ENCODE data around the gene ITPRID2.
"Not testable (repeated sequence)": the region's sequence is repeated elsewhere in the genome, so short reads cannot be mapped to it uniquely, and the experiment has no call there.

The ITPRID2 gene

GRCh38 chr2:181918188-181918587 is 26.7 kb downstream of the ITPRID2 start:
- no peak for DNase-seq

GRCh38 chr2:181923121-181923520 is 31.6 kb downstream of the ITPRID2 start:
- no peak for DNase-seq

- DNase-seq: no peak
Measured at GRCh38 chr2:181924336-181924735, 32.8 kb downstream of the ITPRID2 start.

GRCh38 chr2:181934694-181935093 is 43.2 kb downstream of the ITPRID2 start:
- no peak for DNase-seq

- no peak for DNase-seq
Measured at GRCh38 chr2:181937473-181937872, 45.9 kb downstream of the ITPRID2 start.

- no peak for DNase-seq
Measured at GRCh38 chr2:181943411-181944124, 52.0 kb downstream of the ITPRID2 start.

GRCh38 chr2:181944164-181944913 is 52.8 kb downstream of the ITPRID2 start:
- no peak for DNase-seq

- DNase-seq: no peak
Measured at GRCh38 chr2:181944914-181945291, 53.4 kb downstream of the ITPRID2 start.

GRCh38 chr2:181946444-181947127 is 55.1 kb downstream of the ITPRID2 start:
- DNase-seq: no peak

- DNase-seq: no peak
Measured at GRCh38 chr2:181947273-181947672, 55.7 kb downstream of the ITPRID2 start.

GRCh38 chr2:181948227-181948626 is 56.7 kb downstream of the ITPRID2 start:
- no peak for DNase-seq

- no peak for DNase-seq
Measured at GRCh38 chr2:181949047-181949446, 57.5 kb downstream of the ITPRID2 start.

- DNase-seq: no peak
Measured at GRCh38 chr2:181952404-181953226, 61.1 kb downstream of the ITPRID2 start.

GRCh38 chr2:181953881-181954537 is 62.5 kb downstream of the ITPRID2 start:
- no peak for DNase-seq

GRCh38 chr2:181954538-181954883 is 63.0 kb downstream of the ITPRID2 start:
- no peak for DNase-seq

- no peak for DNase-seq
Measured at GRCh38 chr2:181955010-181955409, 63.5 kb downstream of the ITPRID2 start.

- not testable (repeated sequence) for DNase-seq
Measured at GRCh38 chr2:181955866-181956265, 64.3 kb downstream of the ITPRID2 start.

- DNase-seq: no peak
Measured at GRCh38 chr2:181957668-181958067, 66.1 kb downstream of the ITPRID2 start.

- DNase-seq: no peak
Measured at GRCh38 chr2:181958726-181959125, 67.2 kb downstream of the ITPRID2 start.

GRCh38 chr2:181959508-181959907 is 68.0 kb downstream of the ITPRID2 start:
- DNase-seq: no peak

- DNase-seq: not testable (repeated sequence)
Measured at GRCh38 chr2:181961167-181961566, 69.6 kb downstream of the ITPRID2 start.

- no peak for DNase-seq
Measured at GRCh38 chr2:181962142-181962541, 70.6 kb downstream of the ITPRID2 start.

Data from cerebellar nuclear complex (tissue), 1 donor.